CD14-positive monocyte (primary cell): Measurements from ENCODE around the gene CLCF1. TPM values are rescaled to one million over a fixed set of nuclear protein-coding genes. Genes with fewer than 3 reads are reported as not detected.

Source experiments
- DNase-seq, 3 donors: peaks; one replicate each; pipeline ENCODE4 v3.0.0-alpha.2; 2011 to 2022
- H2AFZ ChIP-seq: 2 replicates; pipeline ENCODE4 v1.6.0; 2012; ENCODE audit warnings: mild to moderate bottlenecking, low read depth, low read length, inconsistent platforms; ENCODE audit not compliant: insufficient read depth, poor library complexity, severe bottlenecking
- H3K27ac ChIP-seq, 2 donors: 1 replicate in 1 of 2; 2 replicates in 1 of 2; pipeline ENCODE4 v1.5.1; 2012 to 2013; ENCODE audit warnings: low read length in 2 of 2, control low read depth in 1 of 2, inconsistent platforms in 1 of 2, low read depth in 1 of 2, mild to moderate bottlenecking in 1 of 2
- H3K27me3 ChIP-seq, 2 donors: one replicate each; pipeline versions ENCODE4 v1.6.0 to v1.6.1; 2011 to 2013; ENCODE audit warnings: low read length in 2 of 2; ENCODE audit not compliant: control insufficient read depth in 2 of 2, insufficient read depth in 2 of 2
- H3K36me3 ChIP-seq, 2 donors: replicated peaks in 1 of 2; 1 replicate in 1 of 2; 2 replicates in 1 of 2; pipeline versions ENCODE4 v1.5.1 to v1.6.1; 2012 to 2013; ENCODE audit warnings: low read length in 2 of 2, control low read depth in 1 of 2, inconsistent platforms in 1 of 2, mild to moderate bottlenecking in 1 of 2; ENCODE audit not compliant: insufficient read depth in 2 of 2, control insufficient read depth in 1 of 2
- H3K4me1 ChIP-seq, 2 donors: 1 replicate in 1 of 2; 2 replicates in 1 of 2; pipeline versions ENCODE4 v1.5.1 to v1.6.1; 2012 to 2013; ENCODE audit warnings: low read length in 2 of 2, control low read depth in 1 of 2, inconsistent platforms in 1 of 2, mild to moderate bottlenecking in 1 of 2, moderate library complexity in 1 of 2; ENCODE audit not compliant: insufficient read depth in 2 of 2, control insufficient read depth in 1 of 2
- H3K4me2 ChIP-seq: replicated peaks from 2 replicates; pipeline ENCODE3; 2012; ENCODE audit warnings: low read length, moderate library complexity, mild to moderate bottlenecking; ENCODE audit not compliant: poor library complexity, severe bottlenecking; ENCODE audit errors: extremely low read depth
- H3K4me3 ChIP-seq, 3 experiments: fragments of 200-600 bp in 1 of 3; sonication (generic) in 1 of 3; replicated peaks in 1 of 3; 1 replicate in 2 of 3; 2 replicates in 1 of 3; pipeline ENCODE4 v1.5.1; 2011 to 2013; ENCODE audit warnings: low read length in 3 of 3, mild to moderate bottlenecking in 3 of 3, control low read depth in 2 of 3, low read depth in 2 of 3, inconsistent platforms in 1 of 3, moderate library complexity in 1 of 3
- H3K79me2 ChIP-seq: 2 replicates; pipeline ENCODE4 v1.6.0; 2012; ENCODE audit warnings: mild to moderate bottlenecking, control low read depth, inconsistent platforms, low read length, moderate library complexity; ENCODE audit not compliant: insufficient read depth
- H3K9ac ChIP-seq: 2 replicates; pipeline ENCODE4 v1.6.0; 2017; ENCODE audit warnings: low read length, mild to moderate bottlenecking; ENCODE audit not compliant: insufficient read depth, poor library complexity, severe bottlenecking
- H3K9me3 ChIP-seq, 2 donors: replicated peaks in 1 of 2; 1 replicate in 1 of 2; 2 replicates in 1 of 2; pipeline versions ENCODE4 v1.5.1 to v1.6.1; 2012 to 2013; ENCODE audit warnings: low read length in 2 of 2, control low read depth in 1 of 2; ENCODE audit not compliant: control insufficient read depth in 1 of 2, insufficient read depth in 1 of 2
- H4K20me1 ChIP-seq: 2 replicates; pipeline ENCODE4 v1.6.0; 2012; ENCODE audit warnings: mild to moderate bottlenecking, low read length, control low read depth, moderate library complexity; ENCODE audit not compliant: insufficient read depth
- H3K27ac Mint-ChIP-seq, 7 donors: one replicate each; pipeline ENCODE4 v1.8.0; 2020; ENCODE audit warnings: mild to moderate bottlenecking in 7 of 7, mixed read lengths in 7 of 7, moderate library complexity in 6 of 7, inconsistent platforms in 2 of 7
- H3K27me3 Mint-ChIP-seq, 3 donors: one replicate each; pipeline ENCODE4 v1.8.0; 2021 to 2022; ENCODE audit warnings: low read depth in 3 of 3, mild to moderate bottlenecking in 3 of 3, mixed read lengths in 3 of 3, moderate library complexity in 3 of 3, inconsistent platforms in 1 of 3
- H3K36me3 Mint-ChIP-seq, 2 donors: one replicate each; pipeline ENCODE4 v1.8.0; 2020; ENCODE audit warnings: mixed read lengths in 2 of 2, inconsistent platforms in 1 of 2, mild to moderate bottlenecking in 1 of 2
- H3K4me1 Mint-ChIP-seq: one replicate; pipeline ENCODE4 v1.8.0; 2020; ENCODE audit warnings: mild to moderate bottlenecking, mixed read lengths
- H3K4me3 Mint-ChIP-seq, 2 donors: one replicate each; pipeline ENCODE4 v1.8.0; 2020; ENCODE audit warnings: mild to moderate bottlenecking in 2 of 2, mixed read lengths in 2 of 2, moderate library complexity in 1 of 2
- H3K9me3 Mint-ChIP-seq, 7 donors: one replicate each; pipeline ENCODE4 v1.8.0; 2020 to 2022; ENCODE audit warnings: mixed read lengths in 7 of 7, mild to moderate bottlenecking in 6 of 7, moderate library complexity in 6 of 7, inconsistent platforms in 2 of 7
- WGBS: methylation state at CpG from one replicate; pipeline ENCODE4 v1.1.5; 2013; ENCODE audit warnings: missing lambda C conversion rate; ENCODE audit not compliant: insufficient coverage; 5-methylcytosine and 5-hydroxymethylcytosine counted together
- intact Hi-C, 2 donors: fragments of 100-400 bp; cut with micrococcal nuclease; formaldehyde crosslinking; loops; one replicate each; pipeline versions ENCODE4 v1.15.0 to v1.15.1; 2023
- polyA plus RNA-seq, 3 donors: library from polyadenylated mRNA; depleted of rRNA in 1 of 3; unstranded in 2 of 3; stranded (reverse) in 1 of 3; fragments of 300-500 nt in 2 of 3; fragments of >200 nt in 1 of 3; fragmentation: Illumina TruSeq in 2 of 3; gene quantifications; 1 replicate in 2 of 3; 2 replicates in 1 of 3; pipeline ENCODE4 v1.2.3, GENCODE V29; 2012 to 2021
- TF ChIP-seq, protein P1 (sequence below): fragments of 200-600 bp; IDR thresholded peaks from one replicate; pipeline ENCODE4 v1.8.0; 2022; ENCODE audit warnings: antibody characterized with exemption, mild to moderate bottlenecking

The CLCF1 gene
- polyA plus RNA-seq, 3 donors: 0.44 to 14.8 (median 0.94) TPM

DNA sequence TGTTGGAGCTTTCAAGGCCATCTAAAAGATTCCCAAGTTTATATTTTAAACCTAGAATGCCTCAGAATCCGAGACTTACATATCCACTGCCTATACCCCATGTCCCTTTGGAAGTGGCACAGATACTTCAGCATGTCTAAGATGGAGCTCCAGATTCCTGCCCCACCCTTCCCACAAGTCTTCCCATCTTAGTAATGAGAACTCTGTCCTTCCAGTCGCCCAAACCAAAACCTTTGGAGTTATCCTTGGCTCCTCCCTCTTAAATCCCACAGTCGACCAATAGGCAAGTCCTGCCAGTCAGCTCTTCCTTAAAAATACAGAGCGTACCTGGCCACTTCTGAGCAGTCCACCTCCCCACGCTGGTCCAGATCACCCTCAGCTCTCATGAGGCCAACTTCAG is 24.4 kb downstream of the CLCF1 start:
- no peaks in the 10 kb centered on the region for H3K9me3 Mint-ChIP-seq
- H3K4me1 Mint-ChIP-seq: peaks cover 36% of the 10 kb centered on the region
- no peaks in the 10 kb centered on the region for H3K9me3 ChIP-seq
- no peak overlapping the region for H3K9ac ChIP-seq
- H3K27ac ChIP-seq: no peak overlapping the region
- WGBS: 93% methylated on average over 5 of the region's 5 CpGs
- intact Hi-C loops: loop anchor here in 1 of 2 donors (2.0 kb wide), 1 partner anchor 158 kb away; no protein-coding TSS in a partner anchor
- H3K36me3 ChIP-seq: no peaks in the 10 kb centered on the region
- H3K4me2 ChIP-seq: no peak overlapping the region
- no peaks in the 10 kb centered on the region for H3K27me3 ChIP-seq
- no peak for DNase-seq
- H3K36me3 Mint-ChIP-seq: peaks cover 8 to 9% of the 10 kb centered on the region in 2 donors
- TF ChIP-seq, protein P1, sequence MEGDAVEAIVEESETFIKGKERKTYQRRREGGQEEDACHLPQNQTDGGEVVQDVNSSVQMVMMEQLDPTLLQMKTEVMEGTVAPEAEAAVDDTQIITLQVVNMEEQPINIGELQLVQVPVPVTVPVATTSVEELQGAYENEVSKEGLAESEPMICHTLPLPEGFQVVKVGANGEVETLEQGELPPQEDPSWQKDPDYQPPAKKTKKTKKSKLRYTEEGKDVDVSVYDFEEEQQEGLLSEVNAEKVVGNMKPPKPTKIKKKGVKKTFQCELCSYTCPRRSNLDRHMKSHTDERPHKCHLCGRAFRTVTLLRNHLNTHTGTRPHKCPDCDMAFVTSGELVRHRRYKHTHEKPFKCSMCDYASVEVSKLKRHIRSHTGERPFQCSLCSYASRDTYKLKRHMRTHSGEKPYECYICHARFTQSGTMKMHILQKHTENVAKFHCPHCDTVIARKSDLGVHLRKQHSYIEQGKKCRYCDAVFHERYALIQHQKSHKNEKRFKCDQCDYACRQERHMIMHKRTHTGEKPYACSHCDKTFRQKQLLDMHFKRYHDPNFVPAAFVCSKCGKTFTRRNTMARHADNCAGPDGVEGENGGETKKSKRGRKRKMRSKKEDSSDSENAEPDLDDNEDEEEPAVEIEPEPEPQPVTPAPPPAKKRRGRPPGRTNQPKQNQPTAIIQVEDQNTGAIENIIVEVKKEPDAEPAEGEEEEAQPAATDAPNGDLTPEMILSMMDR: no peak
- peaks cover 28 to 32% of the 10 kb centered on the region in 2 donors for H3K4me1 ChIP-seq
- H2AFZ ChIP-seq: no peak overlapping the region
- H3K79me2 ChIP-seq: peaks cover 19% of the 10 kb centered on the region
- H3K4me3 Mint-ChIP-seq: no peak overlapping the region
- H3K27me3 Mint-ChIP-seq: peaks cover 0 to 2% (median 0%) of the 10 kb centered on the region in 3 donors
- no peak overlapping the region for H3K4me3 ChIP-seq
- H3K27ac Mint-ChIP-seq: peak overlapping the region in 1 of 7 donors; percentile 4
- H4K20me1 ChIP-seq: peaks cover 15% of the 10 kb centered on the region

DNA sequence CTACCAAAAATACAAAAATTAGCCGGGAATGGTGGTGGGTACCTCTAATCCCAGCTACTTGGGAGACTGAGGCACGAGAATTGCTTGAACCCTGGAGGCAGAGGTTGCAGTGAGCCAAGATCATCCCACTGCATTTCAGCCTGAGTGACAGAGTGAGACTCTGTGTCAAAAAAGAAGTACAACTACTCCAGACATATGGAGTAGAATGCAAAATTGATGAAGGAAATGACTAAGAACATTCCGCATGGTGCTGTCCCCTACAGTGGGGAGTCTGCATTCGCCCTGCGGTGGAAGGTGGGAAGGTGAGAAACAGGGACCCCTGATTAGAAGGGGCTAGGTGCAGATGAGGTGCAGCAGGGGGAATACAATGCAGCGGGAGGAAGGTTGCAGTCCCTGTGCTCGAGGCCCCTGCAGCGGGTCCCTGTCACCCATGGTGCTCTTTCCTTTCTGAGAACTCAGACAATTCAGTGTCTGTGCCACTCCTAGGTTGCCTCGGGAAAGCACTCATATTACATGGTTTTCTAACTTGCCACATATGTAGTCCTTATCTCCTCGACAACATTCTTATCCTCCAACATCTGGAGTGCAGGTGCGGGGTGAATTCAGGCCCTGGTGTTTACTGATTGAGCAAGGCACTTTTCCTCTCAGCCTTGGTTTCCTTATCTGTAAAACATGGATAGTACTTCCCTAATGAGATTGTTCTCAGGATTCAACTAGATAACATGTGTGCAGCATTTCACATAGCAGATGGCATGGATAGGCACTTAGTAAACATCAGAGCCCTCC is 25.2 kb downstream of the CLCF1 start:
- no peak overlapping the region for H3K27ac Mint-ChIP-seq
- peaks cover 32% of the 10 kb centered on the region for H3K4me1 Mint-ChIP-seq
- no peaks in the 10 kb centered on the region for H3K27me3 ChIP-seq
- no peak overlapping the region for H3K27ac ChIP-seq
- intact Hi-C loops: loop anchor here in 1 of 2 donors (2.0 kb wide), 1 partner anchor 159 kb away; no protein-coding TSS in a partner anchor
- DNase-seq: no peak
- no peaks in the 10 kb centered on the region for H3K36me3 ChIP-seq
- no peak overlapping the region for H2AFZ ChIP-seq
- H3K79me2 ChIP-seq: peaks cover 19% of the 10 kb centered on the region
- no peak overlapping the region for H3K9ac ChIP-seq
- H3K4me2 ChIP-seq: no peak overlapping the region
- H3K9me3 ChIP-seq: no peaks in the 10 kb centered on the region
- peaks cover 15% of the 10 kb centered on the region for H4K20me1 ChIP-seq
- TF ChIP-seq, protein P1: no peak
- no peaks in the 10 kb centered on the region for H3K9me3 Mint-ChIP-seq
- peaks cover 0 to 2% (median 0%) of the 10 kb centered on the region in 3 donors for H3K27me3 Mint-ChIP-seq
- H3K4me3 ChIP-seq: no peak overlapping the region
- peaks cover 8 to 9% of the 10 kb centered on the region in 2 donors for H3K36me3 Mint-ChIP-seq
- H3K4me3 Mint-ChIP-seq: no peak overlapping the region
- peaks cover 23 to 24% of the 10 kb centered on the region in 2 donors for H3K4me1 ChIP-seq
- 60% methylated on average over 8 of the region's 11 CpGs for WGBS
